ENCODE data around the gene CAPS2.

- TF ChIP-seq POLR2A (IDR thresholded peaks at IDR 0.05; ENCODE audit: low read depth, low read length) (no peak), POLR2AphosphoS5 (IDR thresholded peaks at IDR 0.05; ENCODE audit: low read depth, low read length) (no peak)
Measured at GRCh38 chr12:75322464-75322863, 7.7 kb downstream of the CAPS2 start.
